HG03280 (cell line): ENCODE data around the gene PITX3.

Source experiments
- ATAC-seq: cut with Tn5 transposase; IDR thresholded peaks from one replicate; pipeline ENCODE4 v1.9.1; 2021; ENCODE audit warnings: mild to moderate bottlenecking, moderate library complexity; ENCODE audit not compliant: unreplicated experiment

The PITX3 gene

DNA sequence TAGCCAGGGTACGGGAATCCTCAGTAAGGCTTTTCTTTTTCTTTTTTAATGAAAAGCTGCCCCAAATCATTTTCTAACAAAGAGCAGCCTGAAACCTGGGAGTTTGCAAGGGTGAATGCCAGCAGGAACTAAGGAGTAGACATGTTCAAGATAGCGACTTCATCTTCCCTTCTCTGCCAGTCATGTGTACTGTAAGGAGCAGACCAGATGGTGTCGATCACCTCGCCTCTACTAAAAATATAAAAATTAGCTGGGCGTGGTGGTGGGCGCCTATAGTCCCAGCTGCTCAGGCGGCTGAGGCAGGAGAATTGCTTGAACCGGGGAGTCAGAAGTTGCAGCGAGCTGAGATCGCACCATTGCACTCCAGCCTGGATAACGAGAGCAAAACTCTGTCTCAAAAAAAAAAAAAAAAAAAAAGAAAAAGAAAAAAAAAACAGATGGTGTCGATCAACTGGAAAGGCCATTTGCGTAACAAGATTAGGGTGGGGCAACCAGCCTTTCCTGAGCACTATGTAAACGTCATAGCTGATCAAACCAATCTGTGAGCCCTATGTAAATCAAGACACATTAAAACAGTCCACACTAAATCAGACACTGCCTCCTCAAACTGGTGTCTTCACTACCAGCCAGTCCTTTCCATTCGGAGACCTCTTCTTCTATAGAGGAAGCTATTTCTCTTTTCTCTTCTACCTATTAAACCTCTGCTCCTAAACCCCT lies 55.3 kb downstream of the PITX3 start:
- no peak for ATAC-seq

DNA sequence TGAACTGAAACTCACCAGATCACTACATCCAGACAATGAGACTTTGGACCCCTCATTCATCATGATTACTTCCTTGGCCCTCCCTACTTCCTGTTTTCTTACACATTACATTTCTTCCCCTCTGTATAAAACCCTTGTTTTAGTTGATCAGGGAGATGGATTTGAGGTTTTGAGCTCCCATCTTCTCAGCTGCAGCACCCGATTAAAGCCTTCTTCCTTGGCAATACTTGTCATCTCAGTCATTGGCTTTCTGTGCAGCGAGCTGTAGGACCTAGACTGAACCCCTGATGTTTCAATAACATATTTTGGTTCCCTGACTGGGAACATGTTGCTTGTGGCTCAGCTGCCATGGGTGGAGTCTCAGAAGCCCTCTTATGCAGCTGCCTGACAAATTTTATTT lies 56.0 kb downstream of the PITX3 start:
- no peak for ATAC-seq

DNA sequence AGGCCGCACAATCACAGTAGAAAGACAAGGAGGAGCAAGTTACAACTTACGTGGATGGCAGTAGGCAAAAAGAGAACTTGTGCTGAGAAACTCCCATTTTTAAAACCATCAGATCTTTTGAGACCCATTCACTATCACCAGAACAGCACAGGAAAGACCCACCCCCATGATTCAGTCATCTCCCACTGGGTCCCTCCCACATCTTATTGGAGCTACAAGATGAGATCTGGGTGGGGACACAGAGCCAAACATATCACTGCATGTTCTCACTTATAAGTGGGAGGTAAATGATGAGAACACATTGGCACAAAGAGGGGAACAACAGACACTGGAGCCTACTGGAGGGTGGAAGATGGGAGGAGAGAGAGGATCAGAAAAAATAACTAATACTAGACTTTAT lies 56.7 kb downstream of the PITX3 start:
- no peak for ATAC-seq
